Endothelial cell of umbilical vein (primary cell): Measurements from ENCODE around the gene EGR1. TPM values are rescaled to one million over a fixed set of nuclear protein-coding genes. Genes with fewer than 3 reads are reported as not detected.

Source experiments
- BruUV-seq: library from RNA; stranded (reverse); fragments of 400-500 nt; replicated peaks from 2 replicates; lab custom pipeline; 2021; lab: Mats Ljungman, UMichigan
- CTCF ChIA-PET: fragments of 300-600, 350-600 bp; sonication (Branson Sonifier 250); formaldehyde crosslinking; loops from one replicate; lab custom pipeline; 2021; ENCODE audit warnings: antibody characterized with exemption, inconsistent platforms; lab: Charles Lee
- POLR2A ChIA-PET: fragments of 300-600, 350-600 bp; sonication (Branson Sonifier 250); formaldehyde crosslinking; loops from one replicate; lab custom pipeline; 2021; ENCODE audit warnings: antibody characterized with exemption, inconsistent platforms; lab: Charles Lee
- DNase-seq: peaks from one replicate; pipeline ENCODE4 v3.0.0-alpha.2; 2011; ENCODE audit warnings: low read depth, low spot score
- FAIRE-seq: peaks from 2 replicates; lab custom pipeline; 2011; peaks lifted over from hg19 to GRCh38; lab: Jason Lieb, UNC
- H2AFZ ChIP-seq: 2 replicates; pipeline ENCODE4 v1.6.0; 2012; ENCODE audit warnings: low read depth, low read length, control low read depth, inconsistent platforms
- H3K27ac ChIP-seq: 2 replicates; pipeline ENCODE4 v1.5.1; 2011; ENCODE audit warnings: low read depth, mild to moderate bottlenecking, control low read depth, low read length, moderate library complexity; ENCODE audit not compliant: insufficient read depth
- H3K27me3 ChIP-seq, 2 experiments: 2 replicates each; pipeline versions ENCODE4 v1.6.0 to v1.6.1; 2011; ENCODE audit warnings: low read length in 2 of 2, mixed read lengths in 1 of 2; ENCODE audit not compliant: control insufficient read depth in 2 of 2, insufficient read depth in 2 of 2
- H3K36me3 ChIP-seq, 2 experiments: 2 replicates in 1 of 2; 3 replicates in 1 of 2; pipeline ENCODE4 v1.5.1; 2011; ENCODE audit warnings: low read length in 2 of 2, mild to moderate bottlenecking in 1 of 2, moderate library complexity in 1 of 2; ENCODE audit not compliant: control insufficient read depth in 2 of 2, insufficient read depth in 2 of 2; ENCODE audit errors: extremely low read depth in 1 of 2
- H3K4me1 ChIP-seq: 3 replicates; pipeline ENCODE4 v1.5.1; 2011; ENCODE audit warnings: mild to moderate bottlenecking, low read length; ENCODE audit not compliant: control insufficient read depth, insufficient read depth; ENCODE audit errors: extremely low read depth
- H3K4me2 ChIP-seq: 2 replicates; pipeline ENCODE4 v1.6.1; 2011; ENCODE audit warnings: low read length, control low read depth, mixed read lengths; ENCODE audit not compliant: insufficient read depth
- H3K4me3 ChIP-seq, 3 experiments: fragments of 200-600 bp in 1 of 3; sonication (generic), shearing (Covaris generic) in 1 of 3; replicated peaks in 1 of 3; 2 replicates each; pipeline ENCODE4 v1.5.1; 2011 to 2016; ENCODE audit warnings: control low read depth in 3 of 3, low read length in 3 of 3, mild to moderate bottlenecking in 2 of 3, inconsistent platforms in 1 of 3, low read depth in 1 of 3, moderate library complexity in 1 of 3; ENCODE audit not compliant: insufficient read depth in 1 of 3
- H3K79me2 ChIP-seq: 2 replicates; pipeline ENCODE4 v1.6.0; 2012; ENCODE audit warnings: low read length, inconsistent platforms; ENCODE audit not compliant: control insufficient read depth, insufficient read depth
- H3K9ac ChIP-seq: replicated peaks from 2 replicates; pipeline ENCODE3; 2011; ENCODE audit warnings: low read length, control low read depth; ENCODE audit not compliant: insufficient read depth; ENCODE audit errors: extremely low read depth
- H3K9me1 ChIP-seq: replicated peaks from 3 replicates; pipeline ENCODE4 v1.6.0; 2011; ENCODE audit warnings: mild to moderate bottlenecking, low read length; ENCODE audit not compliant: control insufficient read depth, insufficient read depth; ENCODE audit errors: extremely low read depth
- H3K9me3 ChIP-seq: replicated peaks from 2 replicates; pipeline ENCODE4 v1.5.1; 2012; ENCODE audit warnings: low read length, inconsistent platforms; ENCODE audit not compliant: control insufficient read depth, insufficient read depth
- H4K20me1 ChIP-seq: replicated peaks from 2 replicates; pipeline ENCODE3; 2011; ENCODE audit warnings: mild to moderate bottlenecking, low read length; ENCODE audit not compliant: control insufficient read depth, insufficient read depth; ENCODE audit errors: extremely low read depth
- EZH2 ChIP-seq: IDR thresholded peaks from 2 replicates; pipeline ENCODE4 v1.6.1; 2012; ENCODE audit warnings: borderline replicate concordance, low read depth, mild to moderate bottlenecking, moderate library complexity, low read length, inconsistent platforms; ENCODE audit not compliant: severe bottlenecking
- MYC ChIP-seq: IDR thresholded peaks from one replicate; pipeline ENCODE4 v1.6.1; 2011; ENCODE audit warnings: mild to moderate bottlenecking, low read depth, low read length
- POLR2A ChIP-seq: IDR thresholded peaks from 2 replicates; pipeline ENCODE4 v1.6.1; 2012; ENCODE audit warnings: low read depth, mild to moderate bottlenecking, control low read depth, low read length
- dilution Hi-C: fragments of 300-500 bp; cut with MboI; formaldehyde crosslinking; loops from one replicate; pipeline ENCODE4 v1.15.0; 2019; ENCODE audit warnings: low sequenced_read_pairs; ENCODE audit not compliant: extremely low pct_ligation_motif_present
- intact Hi-C: fragments of 100-400 bp; cut with micrococcal nuclease; formaldehyde crosslinking; loops from one replicate; pipeline ENCODE4 v1.10.0; 2022
- polyA plus RNA-seq, 4 experiments: library from polyadenylated mRNA; depleted of rRNA in 3 of 4; stranded (reverse) in 3 of 4; unstranded in 1 of 4; fragments of >200 nt; gene quantifications; 2 replicates each; pipeline versions ENCODE4 v1.2.1 to v1.2.3, GENCODE V29; 2011 to 2012; ENCODE audit warnings: missing spikeins in 1 of 4
- total RNA-seq: library from RNA; stranded (reverse); gene quantifications from 2 replicates; pipeline ENCODE4 v1.2.3, GENCODE V29; 2021

The EGR1 gene
- total and polyA plus RNA-seq, 2 donors (not counting 3 experiments of a cell fraction or from before 2014, with no cell fraction given): 5.5 to 6.5 TPM

DNA sequence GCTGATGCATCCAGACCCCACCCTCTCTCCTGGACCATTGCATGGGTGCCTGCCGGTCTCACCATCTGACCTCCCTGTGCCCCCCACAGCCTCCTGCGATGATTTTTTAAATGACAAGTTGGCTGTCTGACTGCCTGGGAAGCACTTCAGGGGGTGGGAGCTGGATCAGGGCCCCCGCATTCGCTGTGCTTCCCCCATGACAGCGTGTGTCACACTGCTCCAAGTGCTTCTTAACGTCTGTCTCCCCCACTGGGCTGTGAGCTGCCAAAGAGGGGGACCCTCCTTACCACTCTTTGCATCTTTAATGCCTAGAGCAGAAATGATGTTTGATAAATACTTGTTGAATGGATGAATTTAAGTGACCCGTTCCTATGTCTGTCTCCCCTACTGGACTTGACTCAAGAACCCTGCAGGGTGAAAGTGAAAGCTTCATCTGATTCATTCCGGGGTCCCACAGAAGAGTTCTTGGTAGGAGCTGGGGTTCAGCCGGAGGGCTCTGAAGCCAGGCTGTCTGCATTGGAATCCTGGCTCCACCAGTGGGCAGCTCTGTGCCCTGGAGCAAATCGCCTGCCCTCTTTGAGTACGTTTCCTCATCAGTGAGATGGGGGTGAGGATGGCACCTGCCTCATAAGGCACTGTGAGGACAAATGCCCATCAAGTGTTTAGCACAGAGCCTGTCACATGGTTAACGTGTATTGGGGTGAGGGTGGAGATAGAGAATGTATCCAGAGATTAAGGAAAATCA is 7.6 kb upstream of the EGR1 start:
- no TSS peak for BruUV-seq
- FAIRE-seq (no peak), DNase-seq (peak; percentile 1)
- no peaks in the 10 kb centered on the region for H3K36me3 ChIP-seq
- no peaks in the 10 kb centered on the region for H3K9me1 ChIP-seq
- intact Hi-C loops (no loop called here), dilution Hi-C loops (no loop called here)
- H3K4me3 ChIP-seq: no peak overlapping the region
- TF ChIP-seq EZH2: no peak
- no peak for TF ChIP-seq MYC
- POLR2A ChIA-PET: no interaction called here
- no peak overlapping the region for H3K9ac ChIP-seq
- H4K20me1 ChIP-seq: no peaks in the 10 kb centered on the region
- peaks cover 7% of the 10 kb centered on the region for H3K4me1 ChIP-seq
- H3K27ac ChIP-seq: no peak overlapping the region
- CTCF ChIA-PET: interaction anchor here (0.9 to 6.1 kb wide), 6 partner anchors 8 to 46 kb away, joined by 3 to 59 read pairs (median 4); no protein-coding TSS in a partner anchor
- H3K9me3 ChIP-seq: no peaks in the 10 kb centered on the region
- H2AFZ ChIP-seq: peak overlapping the region; percentile 85
- H3K79me2 ChIP-seq: no peaks in the 10 kb centered on the region
- H3K27me3 ChIP-seq: no peaks in the 10 kb centered on the region
- no peak overlapping the region for H3K4me2 ChIP-seq

DNA sequence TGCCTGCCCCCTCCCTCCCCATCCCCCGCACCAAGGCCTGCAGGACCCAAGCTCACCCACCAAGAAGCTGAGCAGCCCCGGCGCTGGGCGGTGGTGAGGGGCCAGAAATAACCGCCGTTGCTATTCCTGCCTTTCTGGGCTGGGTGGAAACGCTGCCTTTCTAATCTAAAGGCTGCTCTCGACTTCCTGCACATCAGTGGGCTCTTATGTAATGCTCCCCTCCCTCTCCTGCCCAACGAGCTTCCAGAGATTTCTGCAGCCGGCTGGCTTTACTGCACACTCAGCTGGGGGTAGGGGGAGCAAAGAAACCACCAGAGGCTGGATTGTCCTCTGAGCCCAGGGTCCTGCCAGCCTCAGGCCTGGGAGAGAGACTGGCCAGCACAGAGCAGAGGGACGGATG is 6.9 kb upstream of the EGR1 start:
- Histone ChIP-seq H3K4me3 (no peak overlapping the region), H3K9ac (no peak overlapping the region), H3K36me3 (no peaks in the 10 kb centered on the region), H3K9me3 (no peaks in the 10 kb centered on the region), H3K4me2 (no peak overlapping the region), H3K9me1 (no peaks in the 10 kb centered on the region), H2AFZ (no peak overlapping the region), H3K27ac (no peak overlapping the region), H4K20me1 (no peaks in the 10 kb centered on the region), H3K79me2 (no peaks in the 10 kb centered on the region), H3K27me3 (no peaks in the 10 kb centered on the region), H3K4me1 (peaks cover 8% of the 10 kb centered on the region)
- FAIRE-seq (no peak), DNase-seq (peak; percentile 0)
- no TSS peak for BruUV-seq
- dilution Hi-C loops (no loop called here), intact Hi-C loops (no loop called here)
- CTCF ChIA-PET: interaction anchor here (1.0 to 6.1 kb wide), 3 partner anchors 8 to 45 kb away, joined by 3 to 59 read pairs (median 4); no protein-coding TSS in a partner anchor
- no peak for TF ChIP-seq POLR2A
- POLR2A ChIA-PET: interaction anchor here (0.7 kb wide), 1 partner anchor 532 kb away, joined by 4 read pairs; no protein-coding TSS in a partner anchor
